A549 (cell line): ENCODE results near the gene ALG12. TPM values are rescaled to one million over a fixed set of nuclear protein-coding genes. Genes with fewer than 3 reads are reported as not detected.
A peak's percentile ranks its signal among the peaks of the same experiment; 100 is the strongest.

Experiments
- ATAC-seq, 2 experiments: fragments of 200-7000 bp in 1 of 2; fragments of >200 bp in 1 of 2; cut with Nextera tagmentation in 1 of 2; cut with Tn5 transposase in 1 of 2; 3 replicates each; pipeline versions ENCODE4 v1.8.0 to v1.9.1; 2018 to 2020; ENCODE audit warnings: mild to moderate bottlenecking in 1 of 2, moderate library complexity in 1 of 2
- CTCF ChIA-PET: fragments of 300-600 bp; sonication (Branson Sonifier 250); formaldehyde crosslinking; extraction: SDS; loops from one replicate; lab custom pipeline; 2021; ENCODE audit warnings: antibody characterized with exemption, inconsistent platforms; lab: Yijun Ruan, JAX
- POLR2A ChIA-PET: fragments of 350-600 bp; formaldehyde crosslinking; extraction: SDS; loops from one replicate; lab custom pipeline; 2021; ENCODE audit warnings: antibody characterized with exemption, inconsistent platforms; lab: Yijun Ruan, JAX
- DNase-seq, 2 experiments: peaks; one replicate each; pipeline versions ENCODE4 v3.0.0 to v3.0.0-alpha.2; 2011 to 2016; ENCODE audit warnings: low read depth in 1 of 2, low spot score in 1 of 2
- FAIRE-seq: peaks from 2 replicates; lab custom pipeline; 2011; peaks lifted over from hg19 to GRCh38; lab: Jason Lieb, UNC
- H3K27ac ChIP-seq, 2 experiments: fragments of >200 bp; sonication (Bioruptor Twin); formaldehyde crosslinking; 3 replicates each; pipeline ENCODE4 v1.5.1; 2016 to 2017
- H3K4me1 ChIP-seq: fragments of >200 bp; sonication (Bioruptor Twin); formaldehyde crosslinking; 3 replicates; pipeline ENCODE4 v1.6.1; 2016
- H3K4me2 ChIP-seq: fragments of >200 bp; sonication (Bioruptor Twin); formaldehyde crosslinking; 3 replicates; pipeline ENCODE4 v1.6.1; 2016
- H3K4me3 ChIP-seq: fragments of >200 bp; sonication (Bioruptor Twin); formaldehyde crosslinking; 3 replicates; pipeline ENCODE4 v1.5.1; 2016
- H3K9me3 ChIP-seq: fragments of >200 bp; sonication (Bioruptor Twin); formaldehyde crosslinking; 3 replicates; pipeline ENCODE4 v1.6.1; 2016
- ATOH8 ChIP-seq: fragments of 250-450 bp; sonication (Bioruptor Pico); IDR thresholded peaks from 2 replicates; pipeline ENCODE4 v1.5.0; 2020; ENCODE audit warnings: low read depth, mild to moderate bottlenecking, moderate library complexity
- BCL3 ChIP-seq: fragments of >200 bp; sonication (Bioruptor Twin); formaldehyde crosslinking; IDR thresholded peaks from 3 replicates; pipeline ENCODE4 v1.6.1; 2016
- CEBPB ChIP-seq, 2 experiments: fragments of >200 bp in 1 of 2; sonication (Bioruptor Twin) in 1 of 2; formaldehyde crosslinking in 1 of 2; IDR thresholded peaks; 2 replicates each; pipeline ENCODE4 v1.6.1; 2012 to 2016
- CHD2 ChIP-seq: fragments of 150-350 bp; IDR thresholded peaks from 2 replicates; pipeline ENCODE4 v1.6.1; 2014; ENCODE audit warnings: low read length; ENCODE audit not compliant: partially characterized antibody
- E2F6 ChIP-seq: IDR thresholded peaks from 2 replicates; pipeline ENCODE4 v1.6.1; 2012; ENCODE audit warnings: low read depth, borderline replicate concordance
- EHF ChIP-seq: fragments of 250-450 bp; sonication (Bioruptor Pico); IDR thresholded peaks from 2 replicates; pipeline ENCODE4 v1.5.0; 2020; ENCODE audit warnings: mild to moderate bottlenecking
- FOSB ChIP-seq: fragments of 250-450 bp; sonication (Bioruptor Pico); IDR thresholded peaks from 2 replicates; pipeline ENCODE4 v1.5.0; 2020; ENCODE audit warnings: mild to moderate bottlenecking, moderate library complexity
- FOSL2 ChIP-seq, 2 experiments: fragments of 450-650 bp in 1 of 2; fragments of >200 bp in 1 of 2; sonication (Bioruptor Twin) in 1 of 2; formaldehyde crosslinking; IDR thresholded peaks; 2 replicates each; pipeline versions ENCODE4 v1.5.0 to v1.6.1; 2016 to 2020; ENCODE audit warnings: mild to moderate bottlenecking in 1 of 2, moderate library complexity in 1 of 2
- GATA3 ChIP-seq: IDR thresholded peaks from 2 replicates; pipeline ENCODE4 v1.6.1; 2012; ENCODE audit warnings: borderline replicate concordance
- HOXB5 ChIP-seq: fragments of 250-450 bp; sonication (Bioruptor Pico); IDR thresholded peaks from 2 replicates; pipeline ENCODE4 v1.5.0; 2020; ENCODE audit warnings: mild to moderate bottlenecking, moderate library complexity
- KDM1A ChIP-seq: fragments of 200-600 bp; sonication (generic); IDR thresholded peaks from 2 replicates; pipeline ENCODE4 v1.6.1; 2016; ENCODE audit warnings: low read depth, mild to moderate bottlenecking
- KDM5A ChIP-seq: fragments of 200-600 bp; sonication (generic); IDR thresholded peaks from 2 replicates; pipeline ENCODE4 v1.6.1; 2016; ENCODE audit warnings: antibody characterized with exemption, mild to moderate bottlenecking
- MYC ChIP-seq: IDR thresholded peaks from 2 replicates; pipeline ENCODE4 v1.6.1; 2012; ENCODE audit warnings: mild to moderate bottlenecking, inconsistent platforms, low read length, improper control_type of control experiment, borderline replicate concordance
- NFE2L2 ChIP-seq: fragments of 150-350 bp; conservative IDR thresholded peaks from 2 replicates; pipeline ENCODE4 v1.6.1; 2014; ENCODE audit warnings: low read length
- PBX3 ChIP-seq: IDR thresholded peaks from 2 replicates; pipeline ENCODE4 v1.6.1; 2012
- RARB ChIP-seq: fragments of 250-450 bp; sonication (Bioruptor Pico); IDR thresholded peaks from 2 replicates; pipeline ENCODE4 v1.8.0; 2021; ENCODE audit warnings: mild to moderate bottlenecking, moderate library complexity
- RCOR1 ChIP-seq: fragments of 150-350 bp; IDR thresholded peaks from 2 replicates; pipeline ENCODE4 v1.6.1; 2014; ENCODE audit warnings: antibody characterized with exemption, low read length, low read depth
- REST ChIP-seq: fragments of 200-600 bp; sonication (generic); IDR thresholded peaks from 2 replicates; pipeline ENCODE4 v1.6.1; 2016; ENCODE audit warnings: antibody characterized with exemption, mild to moderate bottlenecking, moderate library complexity
- SREBF2 ChIP-seq: fragments of 450-650 bp; IDR thresholded peaks from 2 replicates; pipeline ENCODE4 v1.6.1; 2014; ENCODE audit warnings: mild to moderate bottlenecking, moderate library complexity
- TFCP2L1 ChIP-seq: fragments of 250-450 bp; sonication (Bioruptor Pico); IDR thresholded peaks from 2 replicates; pipeline ENCODE4 v1.5.0; 2021; ENCODE audit warnings: mild to moderate bottlenecking
- ZC3H11A ChIP-seq: fragments of 450-650 bp; IDR thresholded peaks from 2 replicates; pipeline ENCODE4 v1.6.1; 2014; ENCODE audit warnings: antibody characterized with exemption, mild to moderate bottlenecking
- ZFP36 ChIP-seq: fragments of 450-650 bp; IDR thresholded peaks from 2 replicates; pipeline ENCODE4 v1.6.1; 2014; ENCODE audit warnings: borderline replicate concordance; ENCODE audit not compliant: partially characterized antibody
- WGBS: methylation state at CpG from one replicate; pipeline ENCODE4 v1.1.6; 2017; ENCODE audit errors: missing lambda C conversion rate; 5-methylcytosine and 5-hydroxymethylcytosine counted together
- polyA plus RNA-seq, 4 experiments: library from polyadenylated mRNA; depleted of rRNA in 3 of 4; stranded (reverse); fragments of >200 nt; fragmentation: RNase III in 1 of 4; extraction: RNeasy Plus Mini Kit Qiagen cat#74134 plus additional on column Dnase treatment in 1 of 4; gene quantifications; 2 replicates in 3 of 4; 3 replicates in 1 of 4; pipeline ENCODE4 v1.2.3, GENCODE V29; 2011 to 2017

Gene ALG12
- polyA plus RNA-seq, 2 of the 4 experiments (the other 2 are of a cell fraction) = 4.4 to 7.7 TPM

GRCh38 chr22:49899530-49899929 is 18.7 kb downstream of the ALG12 start:
- POLR2A ChIA-PET = no interaction called here
- TF ChIP-seq RARB (CRISPR knock-in tag) (no peak), FOSL2 (IDR thresholded peaks at IDR 0.05) (no peak), FOSL2 (CRISPR knock-in tag; IDR thresholded peaks at IDR 0.05) (no peak), HOXB5 (CRISPR knock-in tag) (no peak), KDM5A (no peak)
- H3K4me1 ChIP-seq = no peaks in the 10 kb centered on the region
- no peak for DNase-seq
- no peak for ATAC-seq
- H3K4me2 ChIP-seq = no peak overlapping the region
- H3K4me3 ChIP-seq = no peak overlapping the region
- WGBS = 91% methylated on average over 6 of the region's 6 CpGs
- CTCF ChIA-PET = no interaction called here
- no peaks in the 10 kb centered on the region for H3K9me3 ChIP-seq
- no peak for FAIRE-seq
- no peak overlapping the region for H3K27ac ChIP-seq

GRCh38 chr22:49897015-49897684 is 21.1 kb downstream of the ALG12 start:
- no peaks in the 10 kb centered on the region for H3K4me1 ChIP-seq
- TF ChIP-seq NFE2L2 = no peak
- peak; percentile 36 for TF ChIP-seq ZFP36
- TF ChIP-seq, all 56 proteins: peak for 1
- Histone ChIP-seq H3K9me3 (no peaks in the 10 kb centered on the region), H3K27ac (no peak overlapping the region), H3K4me3 (no peak overlapping the region), H3K4me2 (no peak overlapping the region)
- ATAC-seq = no peak
- ChIA-PET POLR2A (no interaction called here), CTCF (no interaction called here)
- DNase-seq = no peak
- WGBS = 95% methylated on average over 8 of the region's 8 CpGs
- no peak for FAIRE-seq

- ChIA-PET POLR2A (no interaction called here), CTCF (no interaction called here)
- no peaks in the 10 kb centered on the region for H3K4me1 ChIP-seq
- DNase-seq (no peak), FAIRE-seq (no peak), ATAC-seq (no peak)
- H3K4me3 ChIP-seq = no peak overlapping the region
- H3K4me2 ChIP-seq = no peak overlapping the region
- no peaks in the 10 kb centered on the region for H3K9me3 ChIP-seq
- TF ChIP-seq ZFP36 = no peak
- no peak for TF ChIP-seq TFCP2L1
- TF ChIP-seq BCL3 = no peak
- TF ChIP-seq REST = no peak
- no peak for TF ChIP-seq E2F6
- no peak for TF ChIP-seq FOSB
- TF ChIP-seq MYC = no peak
- TF ChIP-seq CHD2 = no peak
- TF ChIP-seq EHF = no peak
- no peak for TF ChIP-seq SREBF2
- TF ChIP-seq FOSL2 (IDR thresholded peaks at IDR 0.05) = no peak
- TF ChIP-seq FOSL2 (CRISPR knock-in tag; IDR thresholded peaks at IDR 0.05) = no peak
- no peak for TF ChIP-seq KDM1A
- TF ChIP-seq ATOH8 (CRISPR knock-in tag) = no peak
- no peak for TF ChIP-seq CEBPB (IDR thresholded peaks at IDR 0.05)
- no peak for TF ChIP-seq GATA3
- no peak for TF ChIP-seq RCOR1
- TF ChIP-seq ZC3H11A = no peak
- TF ChIP-seq PBX3 = no peak
- H3K27ac ChIP-seq = no peak overlapping the region
- 96% methylated on average over 5 of the region's 5 CpGs for WGBS
Measured at GRCh38 chr22:49896201-49896600, 22.0 kb downstream of the ALG12 start.
